CD1c-positive myeloid dendritic cell (primary cell): ENCODE results near the gene BTBD9.
"Not testable (repeated sequence)": the region's sequence is repeated elsewhere in the genome, so short reads cannot be mapped to it uniquely, and the experiment has no call there.

Source experiments
- DNase-seq: peaks from one replicate; pipeline ENCODE4 v3.0.0-alpha.2; 2016; ENCODE audit errors: extremely low spot score

Gene BTBD9

GRCh38 chr6:38146021-38146733 is 493.6 kb downstream of the BTBD9 start:
- DNase-seq = no peak

GRCh38 chr6:38144365-38144945 is 495.3 kb downstream of the BTBD9 start:
- no peak for DNase-seq

DNA sequence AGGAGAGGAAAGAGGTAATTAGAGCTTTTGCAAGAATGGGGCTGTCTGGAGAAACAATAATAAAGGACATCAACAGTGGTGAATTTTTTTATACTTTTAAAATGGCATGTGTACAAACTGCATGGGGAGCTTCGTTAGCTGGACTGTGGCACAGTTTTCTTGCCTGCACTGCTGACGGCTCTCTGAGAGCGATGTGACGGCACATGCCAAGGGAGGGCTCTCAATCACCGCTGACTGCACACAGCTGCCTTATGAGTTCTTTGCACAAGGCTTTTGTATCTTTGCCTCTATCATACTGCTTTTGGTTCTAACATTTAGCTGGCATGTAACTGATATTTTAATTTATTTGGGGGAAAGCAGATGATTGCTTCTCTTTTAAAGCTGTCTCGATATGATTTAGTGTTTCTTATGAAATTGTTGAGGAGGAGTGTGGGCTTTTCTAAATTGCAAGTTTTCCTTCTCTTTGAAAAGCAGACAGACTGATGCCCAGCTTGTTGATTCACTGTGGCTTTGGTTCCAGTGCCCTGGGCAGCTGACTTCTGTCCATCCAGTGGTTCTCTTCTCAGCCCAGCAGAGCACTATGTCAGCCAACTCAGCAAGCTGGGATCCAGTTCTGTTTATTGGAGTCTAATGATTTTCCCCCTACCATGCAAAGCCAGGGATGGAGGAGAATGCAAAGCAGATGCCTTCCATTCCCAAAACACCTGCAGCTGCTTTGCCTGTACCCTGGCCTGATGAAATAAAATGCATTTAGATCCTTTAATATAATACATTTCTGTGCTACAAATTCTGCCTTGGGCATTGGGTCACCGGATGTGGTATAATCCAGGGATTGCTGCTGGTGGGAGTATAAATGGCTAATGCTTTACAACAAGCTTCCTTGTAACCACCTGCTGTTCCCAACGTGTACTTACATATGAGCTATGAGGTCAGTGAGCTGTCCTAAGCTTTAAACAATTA is 496.3 kb downstream of the BTBD9 start:
- no peak for DNase-seq

- no peak for DNase-seq
Observed at GRCh38 chr6:38142178-38142902, 497.4 kb downstream of the BTBD9 start.

DNA sequence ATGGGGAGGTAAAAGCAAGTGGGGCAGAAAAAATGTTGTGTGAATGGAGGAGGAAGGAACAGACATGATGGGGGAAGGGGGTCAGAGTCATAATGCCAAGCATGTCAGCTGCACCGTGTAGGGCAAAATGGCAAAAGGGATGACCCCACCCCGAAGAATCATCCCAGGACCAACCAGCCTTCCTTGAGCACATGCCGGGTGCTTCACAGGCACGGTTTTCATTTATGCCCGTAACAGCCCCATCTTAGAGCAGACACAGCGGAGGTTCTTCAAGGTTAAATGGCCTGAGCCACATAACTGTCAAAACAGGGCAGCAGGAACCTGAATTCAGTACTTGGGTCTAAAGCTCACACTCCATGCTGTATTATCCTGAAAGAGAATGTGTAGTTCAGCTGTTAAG is 498.0 kb downstream of the BTBD9 start:
- no peak for DNase-seq

- DNase-seq = no peak
Observed at GRCh38 chr6:38141085-38141484, 498.6 kb downstream of the BTBD9 start.

DNA sequence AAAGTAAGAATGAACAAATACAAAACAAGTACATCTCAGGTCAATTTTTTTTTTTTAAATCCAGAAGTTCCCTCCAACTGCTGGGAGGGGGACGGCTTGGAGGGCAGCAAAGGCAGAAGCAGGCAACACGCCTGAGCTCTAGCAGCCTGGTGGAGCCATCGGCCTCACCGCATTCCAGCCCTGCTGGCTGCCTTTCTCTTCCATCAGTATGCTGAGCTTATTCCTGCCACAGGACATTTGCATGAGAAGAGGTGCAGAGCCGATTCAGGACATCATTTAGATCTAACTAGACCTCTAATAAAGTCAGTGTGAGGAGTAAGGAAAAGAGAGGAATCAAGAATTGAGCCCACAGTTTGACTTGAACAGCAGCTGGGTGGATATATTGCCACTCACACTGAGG is 501.4 kb downstream of the BTBD9 start:
- DNase-seq = no peak

DNA sequence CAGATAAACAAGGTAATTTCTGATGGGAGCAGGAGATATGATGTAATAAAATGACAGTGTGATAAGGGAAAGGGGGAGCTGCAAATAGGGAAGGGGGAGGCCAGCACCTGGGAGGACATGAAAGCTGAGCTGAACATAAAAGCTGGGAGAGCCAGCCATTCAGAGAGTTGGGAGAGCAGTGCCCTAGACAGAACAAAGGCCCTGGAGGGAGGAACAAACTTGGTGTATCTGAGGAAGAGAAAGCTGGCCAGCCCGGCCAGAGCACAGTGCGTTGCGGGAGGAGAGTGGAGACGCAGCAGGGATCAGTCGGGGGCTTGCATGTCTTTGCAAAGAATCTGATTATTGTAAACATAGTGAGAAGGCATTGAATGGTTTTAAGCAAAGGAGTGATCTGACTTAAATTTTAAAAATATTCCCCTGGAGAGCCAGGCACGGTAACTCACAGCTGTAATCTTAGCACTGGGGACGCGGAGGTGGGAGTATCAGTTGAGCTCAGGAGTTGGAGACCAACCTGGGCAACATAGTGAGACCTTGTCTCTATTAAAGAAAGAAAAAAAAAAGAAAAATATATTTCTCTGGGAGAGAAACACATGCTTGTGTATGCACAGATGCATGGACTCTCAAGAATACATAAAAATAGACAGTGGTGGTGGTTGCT is 502.0 kb downstream of the BTBD9 start:
- no peak for DNase-seq

DNA sequence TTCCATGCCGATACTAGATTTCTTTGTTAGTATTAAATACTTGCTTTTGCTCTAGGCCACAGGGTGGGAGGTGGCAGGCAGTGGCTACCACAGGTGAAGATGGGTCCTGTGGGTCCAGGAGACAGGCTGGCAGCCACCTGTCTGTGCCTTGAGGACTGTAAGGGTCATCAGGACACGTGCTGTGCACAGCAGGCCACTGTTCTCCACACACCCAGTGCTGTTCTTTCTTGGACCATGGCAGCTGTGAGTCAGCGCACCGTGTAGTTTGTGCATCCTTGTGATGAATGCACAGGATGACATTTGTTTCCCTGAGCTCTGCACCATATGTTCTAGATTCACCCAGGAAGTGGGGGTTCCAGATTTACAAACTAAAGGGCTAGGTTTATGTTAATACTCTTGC is 503.2 kb downstream of the BTBD9 start:
- no peak for DNase-seq

- no peak for DNase-seq
Observed at GRCh38 chr6:38134704-38135088, 505.0 kb downstream of the BTBD9 start.

- no peak for DNase-seq
Observed at GRCh38 chr6:38133932-38134703, 505.6 kb downstream of the BTBD9 start.

GRCh38 chr6:38131527-38131965 is 508.2 kb downstream of the BTBD9 start:
- peak; percentile 2 for DNase-seq

GRCh38 chr6:38127284-38127683 is 512.4 kb downstream of the BTBD9 start:
- no peak for DNase-seq

GRCh38 chr6:38124224-38124926 is 515.4 kb downstream of the BTBD9 start:
- not testable (repeated sequence) for DNase-seq

- no peak for DNase-seq
Observed at GRCh38 chr6:38119516-38119915, 520.2 kb downstream of the BTBD9 start.

GRCh38 chr6:38118791-38119365 is 520.9 kb downstream of the BTBD9 start:
- no peak for DNase-seq
